Cardiac fibroblast (primary cell): ENCODE results near the gene IRAK1.
"Not testable (repeated sequence)": the region's sequence is repeated elsewhere in the genome, so short reads cannot be mapped to it uniquely, and the experiment has no call there.

Experiments used
- DNase-seq, 2 donors: peaks; one replicate each; pipeline versions ENCODE4 v3.0.0 to v3.0.0-alpha.2; 2010; ENCODE audit warnings: low read depth in 2 of 2
- H3K4me3 ChIP-seq, 2 donors: replicated peaks in 1 of 2; 1 replicate in 1 of 2; 2 replicates in 1 of 2; pipeline ENCODE4 v1.5.1; 2011; ENCODE audit warnings: low read depth in 2 of 2, low read length in 2 of 2, mild to moderate bottlenecking in 2 of 2, moderate library complexity in 1 of 2
- CTCF ChIP-seq: IDR thresholded peaks from one replicate; pipeline ENCODE4 v1.5.1; 2011; ENCODE audit warnings: low read depth, mild to moderate bottlenecking, low read length, inconsistent platforms

Gene IRAK1

GRCh38 chrX:154000051-154000450 lies 19.7 kb downstream of the IRAK1 start:
- H3K4me3 ChIP-seq, result no peak overlapping the region
- no peak for DNase-seq
- no peak for TF ChIP-seq CTCF

GRCh38 chrX:153999359-154000037 lies 20.2 kb downstream of the IRAK1 start:
- no peak for TF ChIP-seq CTCF
- DNase-seq, result no peak
- no peak overlapping the region for H3K4me3 ChIP-seq

- TF ChIP-seq CTCF, result no peak
- H3K4me3 ChIP-seq, result no peak overlapping the region
- DNase-seq, result no peak
Measured at GRCh38 chrX:153995504-153995903, 24.2 kb downstream of the IRAK1 start.

GRCh38 chrX:153994398-153994797 lies 25.3 kb downstream of the IRAK1 start:
- not testable (repeated sequence) for DNase-seq, H3K4me3 ChIP-seq

- DNase-seq, result no peak
- TF ChIP-seq CTCF, result no peak
- H3K4me3 ChIP-seq, result no peak overlapping the region
Measured at GRCh38 chrX:153993978-153994377, 25.7 kb downstream of the IRAK1 start.

- TF ChIP-seq CTCF, result no peak
- DNase-seq, result no peak
- no peak overlapping the region for H3K4me3 ChIP-seq
Measured at GRCh38 chrX:153993079-153993478, 26.6 kb downstream of the IRAK1 start.

GRCh38 chrX:153992180-153992579 lies 27.5 kb downstream of the IRAK1 start:
- H3K4me3 ChIP-seq, result no peak overlapping the region
- no peak for DNase-seq
- no peak for TF ChIP-seq CTCF
